HepG2 (cell line): ENCODE data around the gene SYNGAP1. TPM values are rescaled to one million over a fixed set of nuclear protein-coding genes. Genes with fewer than 3 reads are reported as not detected.

ENCODE experiments used
- ADNP ChIP-seq: sonication (generic); formaldehyde crosslinking; IDR thresholded peaks from 2 replicates; pipeline ENCODE4 v1.4.0; 2020; ENCODE audit warnings: missing genetic modification reagents
- AHDC1 ChIP-seq: sonication (generic); formaldehyde crosslinking; IDR thresholded peaks from 2 replicates; pipeline ENCODE4 v1.5.1; 2020; ENCODE audit warnings: mild to moderate bottlenecking, missing genetic modification reagents, borderline replicate concordance
- ARHGAP35 ChIP-seq: sonication (generic); formaldehyde crosslinking; IDR thresholded peaks from 2 replicates; pipeline ENCODE4 v1.9.0; 2022; ENCODE audit warnings: mild to moderate bottlenecking, inconsistent platforms, moderate library complexity, missing genetic modification reagents, borderline replicate concordance
- ETV5 ChIP-seq: IDR thresholded peaks from 2 replicates; pipeline ENCODE4 v1.6.1; 2018; ENCODE audit warnings: missing biosample characterization, missing genetic modification reagents, inconsistent platforms, borderline replicate concordance
- ETV6 ChIP-seq: sonication (generic); formaldehyde crosslinking; conservative IDR thresholded peaks from 2 replicates; pipeline ENCODE4 v1.4.0; 2020; ENCODE audit warnings: missing genetic modification reagents
- JUND ChIP-seq: sonication (generic); formaldehyde crosslinking; IDR thresholded peaks from 2 replicates; pipeline ENCODE4 v1.8.0; 2022; ENCODE audit warnings: mild to moderate bottlenecking, missing genetic modification reagents
- SMARCC2 ChIP-seq: fragments of 450-650 bp; IDR thresholded peaks from 2 replicates; pipeline ENCODE4 v1.6.1; 2017; ENCODE audit warnings: antibody characterized with exemption, mild to moderate bottlenecking
- SP140L ChIP-seq: sonication (generic); formaldehyde crosslinking; IDR thresholded peaks from 2 replicates; pipeline ENCODE4 v1.4.0; 2020; ENCODE audit warnings: missing genetic modification reagents, borderline replicate concordance
- TOE1 ChIP-seq: sonication (generic); formaldehyde crosslinking; IDR thresholded peaks from 2 replicates; pipeline ENCODE4 v1.4.0; 2020; ENCODE audit warnings: mild to moderate bottlenecking, missing genetic modification reagents
- TP53 ChIP-seq: sonication (generic); formaldehyde crosslinking; conservative IDR thresholded peaks from 2 replicates; pipeline ENCODE4 v1.4.0; 2020; ENCODE audit warnings: missing genetic modification reagents
- YEATS4 ChIP-seq: sonication (generic); formaldehyde crosslinking; IDR thresholded peaks from 2 replicates; pipeline ENCODE4 v1.4.0; 2020; ENCODE audit warnings: missing genetic modification reagents, borderline replicate concordance
- ZBTB44 ChIP-seq: sonication (generic); formaldehyde crosslinking; IDR thresholded peaks from 2 replicates; pipeline ENCODE4 v1.4.0; 2020; ENCODE audit warnings: missing genetic modification reagents
- ZNF124 ChIP-seq: sonication (generic); formaldehyde crosslinking; IDR thresholded peaks from 2 replicates; pipeline ENCODE4 v1.4.0; 2020; ENCODE audit warnings: missing genetic modification reagents
- ZNF44 ChIP-seq: sonication (generic); formaldehyde crosslinking; IDR thresholded peaks from 2 replicates; pipeline ENCODE4 v1.5.1; 2020; ENCODE audit warnings: mild to moderate bottlenecking, missing genetic modification reagents
- ZNF615 ChIP-seq: sonication (generic); formaldehyde crosslinking; IDR thresholded peaks from 2 replicates; pipeline ENCODE4 v1.5.0; 2020; ENCODE audit warnings: mild to moderate bottlenecking, missing genetic modification reagents, borderline replicate concordance
- ZNF670 ChIP-seq: sonication (generic); formaldehyde crosslinking; IDR thresholded peaks from 2 replicates; pipeline ENCODE4 v1.8.0; 2022; ENCODE audit warnings: mild to moderate bottlenecking, missing genetic modification reagents, borderline replicate concordance
- ZNF891 ChIP-seq: sonication (generic); formaldehyde crosslinking; IDR thresholded peaks from 2 replicates; pipeline ENCODE4 v1.5.0; 2020; ENCODE audit warnings: mild to moderate bottlenecking, missing genetic modification reagents
- polyA plus RNA-seq, 8 experiments: library from polyadenylated mRNA; depleted of rRNA in 3 of 8; stranded (reverse) in 7 of 8; unstranded in 1 of 8; fragments of >200 nt; fragmentation: Illumina TruSeq in 4 of 8; extraction: Trizol in 4 of 8; gene quantifications; 2 replicates each; pipeline versions ENCODE4 v1.2.1 to v1.2.3, GENCODE V29; 2011 to 2016; ENCODE audit warnings: low read depth in 4 of 8, missing spikeins in 1 of 8, mixed read lengths in 1 of 8; ENCODE audit not compliant: insufficient read depth in 1 of 8
- total RNA-seq, 5 experiments: library from RNA; depleted of rRNA; stranded (reverse); fragments of >200 nt; fragmentation: Illumina TruSeq; extraction: Trizol; gene quantifications; 2 replicates each; pipeline ENCODE4 v1.2.3, GENCODE V29; 2016; ENCODE audit warnings: low read depth in 1 of 5
- TF ChIP-seq, protein P1 (sequence below): sonication (generic); formaldehyde crosslinking; IDR thresholded peaks from 2 replicates; pipeline ENCODE4 v1.5.1; 2020; ENCODE audit warnings: mild to moderate bottlenecking, missing genetic modification reagents, borderline replicate concordance
- TF ChIP-seq, protein P2 (sequence below): sonication (generic); formaldehyde crosslinking; IDR thresholded peaks from 2 replicates; pipeline ENCODE4 v1.8.1; 2023; ENCODE audit warnings: mild to moderate bottlenecking, inconsistent platforms, moderate library complexity, missing genetic modification reagents, borderline replicate concordance

SYNGAP1 gene
- total and polyA plus RNA-seq, 2 of the 13 experiments (the other 11 are each of a cell fraction or from before 2014, with no cell fraction given), result 0.75 to 1.1 TPM

- TF ChIP-seq SP140L, result peak; percentile 25; the same call in 1 of the 2 replicates
- TF ChIP-seq ZNF670 (CRISPR knock-in tag), result peak; percentile 18; the same call in 1 of the 2 replicates
- peak; percentile 44; the same call in 1 of the 2 replicates for TF ChIP-seq TOE1
- no peak for TF ChIP-seq ZNF891 (CRISPR knock-in tag)
- TF ChIP-seq ETV6, result 0 out of 2 replicates have a peak, but pooled peaks have one; percentile 0
- 0 out of 2 replicates have a peak, but pooled peaks have one; percentile 7 for TF ChIP-seq JUND
- TF ChIP-seq YEATS4 (CRISPR knock-in tag), result no peak
- 0 out of 2 replicates have a peak, but pooled peaks have one; percentile 43 for TF ChIP-seq AHDC1 (CRISPR knock-in tag)
- TF ChIP-seq ETV5, result no peak
- peak; percentile 27; the same call in 1 of the 2 replicates for TF ChIP-seq ARHGAP35
- 0 out of 2 replicates have a peak, but pooled peaks have one; percentile 3 for TF ChIP-seq ZBTB44 (CRISPR knock-in tag)
- no peak for TF ChIP-seq ZNF124
- TF ChIP-seq TP53, result 0 out of 2 replicates have a peak, but pooled peaks have one; percentile 1
- TF ChIP-seq, protein P1, sequence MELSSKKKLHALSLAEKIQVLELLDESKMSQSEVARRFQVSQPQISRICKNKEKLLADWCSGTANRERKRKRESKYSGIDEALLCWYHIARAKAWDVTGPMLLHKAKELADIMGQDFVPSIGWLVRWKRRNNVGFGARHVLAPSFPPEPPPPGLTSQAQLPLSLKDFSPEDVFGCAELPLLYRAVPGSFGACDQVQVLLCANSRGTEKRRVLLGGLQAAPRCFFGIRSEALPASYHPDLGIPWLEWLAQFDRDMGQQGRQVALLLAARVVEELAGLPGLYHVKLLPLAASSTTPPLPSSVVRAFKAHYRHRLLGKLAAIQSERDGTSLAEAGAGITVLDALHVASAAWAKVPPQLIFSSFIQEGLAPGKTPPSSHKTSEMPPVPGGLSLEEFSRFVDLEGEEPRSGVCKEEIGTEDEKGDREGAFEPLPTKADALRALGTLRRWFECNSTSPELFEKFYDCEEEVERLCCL (CRISPR knock-in tag), result no peak
- TF ChIP-seq ZNF44 (CRISPR knock-in tag), result no peak
- 0 out of 2 replicates have a peak, but pooled peaks have one; percentile 7 for TF ChIP-seq SMARCC2
- TF ChIP-seq ZNF615 (CRISPR knock-in tag), result no peak
- peak; percentile 26; the same call in 1 of the 2 replicates for TF ChIP-seq ADNP (CRISPR knock-in tag)
- TF ChIP-seq, protein P2, sequence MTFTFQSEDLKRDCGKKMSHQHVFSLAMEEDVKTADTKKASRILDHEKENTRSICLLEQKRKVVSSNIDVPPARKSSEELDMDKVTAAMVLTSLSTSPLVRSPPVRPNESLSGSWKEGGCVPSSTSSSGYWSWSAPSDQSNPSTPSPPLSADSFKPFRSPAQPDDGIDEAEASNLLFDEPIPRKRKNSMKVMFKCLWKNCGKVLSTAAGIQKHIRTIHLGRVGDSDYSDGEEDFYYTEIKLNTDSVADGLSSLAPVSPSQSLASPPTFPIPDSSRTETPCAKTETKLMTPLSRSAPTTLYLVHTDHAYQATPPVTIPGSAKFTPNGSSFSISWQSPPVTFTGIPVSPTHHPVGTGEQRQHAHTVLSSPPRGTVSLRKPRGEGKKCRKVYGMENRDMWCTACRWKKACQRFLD (CRISPR knock-in tag), result 0 out of 2 replicates have a peak, but pooled peaks have one; percentile 24
These were observed 1.1 kb upstream of the SYNGAP1 start (continued) for GRCh38 chr6:33418690-33419291.
